Ureter (tissue), 1 donor: ENCODE results near the gene KCNIP3. TPM values are rescaled to one million over a fixed set of nuclear protein-coding genes. Genes with fewer than 3 reads are reported as not detected.

Source experiments
- DNase-seq: peaks from one replicate; pipeline ENCODE4 v3.0.0-alpha.2; 2020; ENCODE audit warnings: low spot score
- total RNA-seq: library from RNA; stranded (reverse); gene quantifications from one replicate; pipeline ENCODE4 v1.2.4, GENCODE V29; 2023
- donor health status: DM: yes; HTN: yes; CAD: no.

The KCNIP3 gene
- total RNA-seq, 1 donor from 2014 or later, result 6.2 TPM

- peak; percentile 88 for DNase-seq
Measured at GRCh38 chr2:95274291-95275150, 22.6 kb upstream of the KCNIP3 start, which contains the start of gene PROM2. PROM2 (plus strand) TSS chr2:95274449; CDS start chr2:95274586, 137 bp downstream.

- peak; percentile 41 for DNase-seq
Measured at GRCh38 chr2:95275151-95275515, 22.0 kb upstream of the KCNIP3 start.

GRCh38 chr2:95275601-95276243 is 21.4 kb upstream of the KCNIP3 start:
- peak; percentile 67 for DNase-seq

GRCh38 chr2:95276244-95276887 is 20.8 kb upstream of the KCNIP3 start:
- DNase-seq, result no peak

- no peak for DNase-seq
Measured at GRCh38 chr2:95276888-95277245, 20.3 kb upstream of the KCNIP3 start.

GRCh38 chr2:95277246-95277906 is 19.8 kb upstream of the KCNIP3 start:
- no peak for DNase-seq

- no peak for DNase-seq
Measured at GRCh38 chr2:95278051-95278471, 19.1 kb upstream of the KCNIP3 start.

GRCh38 chr2:95278637-95279225 is 18.4 kb upstream of the KCNIP3 start:
- no peak for DNase-seq

- no peak for DNase-seq
Measured at GRCh38 chr2:95279435-95280035, 17.6 kb upstream of the KCNIP3 start.

GRCh38 chr2:95281071-95281470 is 16.1 kb upstream of the KCNIP3 start:
- no peak for DNase-seq

- DNase-seq, result no peak
Measured at GRCh38 chr2:95281786-95282185, 15.4 kb upstream of the KCNIP3 start.

- DNase-seq, result no peak
Measured at GRCh38 chr2:95282458-95282857, 14.7 kb upstream of the KCNIP3 start.

GRCh38 chr2:95283562-95283961 is 13.6 kb upstream of the KCNIP3 start:
- DNase-seq, result no peak

- no peak for DNase-seq
Measured at GRCh38 chr2:95284886-95285541, 12.1 kb upstream of the KCNIP3 start.

- DNase-seq, result no peak
Measured at GRCh38 chr2:95285542-95285932, 11.6 kb upstream of the KCNIP3 start.

GRCh38 chr2:95287336-95287735 is 9.8 kb upstream of the KCNIP3 start:
- no peak for DNase-seq

GRCh38 chr2:95287806-95288205 is 9.3 kb upstream of the KCNIP3 start:
- no peak for DNase-seq

- no peak for DNase-seq
Measured at GRCh38 chr2:95289253-95289652, 7.9 kb upstream of the KCNIP3 start.

GRCh38 chr2:95291222-95291621 is 5.9 kb upstream of the KCNIP3 start:
- DNase-seq, result no peak

- no peak for DNase-seq
Measured at GRCh38 chr2:95292623-95293260, 4.4 kb upstream of the KCNIP3 start.
